IPS-20b (cell line): ENCODE results near the gene GPX4.
A peak's percentile ranks its signal among the peaks of the same experiment; 100 is the strongest.

Experiments
- H3K27ac ChIP-seq: one replicate; pipeline ENCODE4 v1.5.1; 2013; ENCODE audit warnings: low read length
- H3K27me3 ChIP-seq: 2 replicates; pipeline ENCODE4 v1.6.1; 2013; ENCODE audit warnings: mild to moderate bottlenecking, low read length, inconsistent platforms; ENCODE audit not compliant: insufficient read depth
- H3K36me3 ChIP-seq: 2 replicates; pipeline ENCODE4 v1.6.1; 2013; ENCODE audit warnings: low read depth, mild to moderate bottlenecking, inconsistent platforms, low read length, moderate library complexity; ENCODE audit not compliant: insufficient read depth
- H3K4me1 ChIP-seq: 2 replicates; pipeline ENCODE4 v1.6.1; 2013; ENCODE audit warnings: mild to moderate bottlenecking, control low read depth, inconsistent platforms, low read length, moderate library complexity; ENCODE audit not compliant: insufficient read depth
- H3K4me3 ChIP-seq: 2 replicates; pipeline ENCODE4 v1.5.1; 2013; ENCODE audit warnings: mild to moderate bottlenecking, low read length, inconsistent platforms
- H3K9ac ChIP-seq: 2 replicates; pipeline ENCODE4 v1.6.1; 2013; ENCODE audit warnings: low read depth, mild to moderate bottlenecking, inconsistent platforms, low read length, moderate library complexity
- H3K9me3 ChIP-seq: 2 replicates; pipeline ENCODE4 v1.6.1; 2013; ENCODE audit warnings: mild to moderate bottlenecking, low read depth, low read length, inconsistent platforms; ENCODE audit not compliant: insufficient read depth

Gene GPX4

GRCh38 chr19:1070931-1071791, 32.6 kb upstream of the GPX4 start:
- no peaks in the 10 kb centered on the region for H3K4me1 ChIP-seq
- no peak overlapping the region for H3K27ac ChIP-seq
- H3K4me3 ChIP-seq = peak overlapping the region; percentile 62
- no peaks in the 10 kb centered on the region for H3K9me3 ChIP-seq
- H3K9ac ChIP-seq = peak overlapping the region; percentile 17; the same call in 1 of the 2 replicates
- peaks cover 58% of the 10 kb centered on the region for H3K27me3 ChIP-seq
- peaks cover 8% of the 10 kb centered on the region for H3K36me3 ChIP-seq

DNA sequence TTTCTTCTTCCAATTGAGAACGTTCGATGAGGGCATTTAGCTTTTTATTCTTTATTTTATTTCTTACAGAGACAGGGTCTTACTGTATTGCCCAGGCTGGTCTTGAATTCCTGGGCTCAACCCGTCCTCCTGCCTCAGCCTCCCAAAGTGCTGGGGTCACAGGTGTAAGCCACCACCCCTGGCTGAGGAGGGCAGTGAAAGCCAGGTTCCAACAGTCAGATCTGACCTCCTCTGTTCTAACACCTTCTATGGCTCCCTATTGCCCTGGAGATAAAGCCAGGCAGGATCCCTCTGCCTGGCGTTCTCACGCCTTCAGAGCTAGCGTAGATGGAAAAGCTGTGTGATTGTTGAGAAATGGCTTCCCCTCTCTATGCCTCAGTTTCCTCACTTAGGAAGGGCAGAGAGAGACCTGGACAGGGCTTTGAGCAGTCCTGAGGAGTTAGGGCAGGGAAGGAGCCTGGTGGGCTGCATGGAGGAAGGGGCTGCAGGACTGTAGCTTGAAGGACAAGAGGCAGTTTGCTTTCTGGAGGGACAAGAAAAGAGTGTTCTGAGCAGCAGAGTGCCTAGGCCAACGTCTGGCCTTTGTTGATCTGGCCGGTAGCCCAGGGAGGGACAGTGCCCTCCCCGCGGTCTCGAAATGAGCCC, 31.3 kb upstream of the GPX4 start:
- Histone ChIP-seq H3K27me3 (peaks cover 45% of the 10 kb centered on the region), H3K36me3 (peaks cover 8% of the 10 kb centered on the region), H3K9ac (no peak overlapping the region), H3K4me3 (no peak overlapping the region), H3K4me1 (no peaks in the 10 kb centered on the region), H3K27ac (no peak overlapping the region), H3K9me3 (no peaks in the 10 kb centered on the region)

- Histone ChIP-seq H3K27me3 (peaks cover 38% of the 10 kb centered on the region), H3K4me1 (no peaks in the 10 kb centered on the region), H3K9me3 (no peaks in the 10 kb centered on the region), H3K27ac (no peak overlapping the region), H3K9ac (no peak overlapping the region), H3K4me3 (no peak overlapping the region), H3K36me3 (peaks cover 8% of the 10 kb centered on the region)
Observed at GRCh38 chr19:1073063-1073955, 30.5 kb upstream of the GPX4 start.

DNA sequence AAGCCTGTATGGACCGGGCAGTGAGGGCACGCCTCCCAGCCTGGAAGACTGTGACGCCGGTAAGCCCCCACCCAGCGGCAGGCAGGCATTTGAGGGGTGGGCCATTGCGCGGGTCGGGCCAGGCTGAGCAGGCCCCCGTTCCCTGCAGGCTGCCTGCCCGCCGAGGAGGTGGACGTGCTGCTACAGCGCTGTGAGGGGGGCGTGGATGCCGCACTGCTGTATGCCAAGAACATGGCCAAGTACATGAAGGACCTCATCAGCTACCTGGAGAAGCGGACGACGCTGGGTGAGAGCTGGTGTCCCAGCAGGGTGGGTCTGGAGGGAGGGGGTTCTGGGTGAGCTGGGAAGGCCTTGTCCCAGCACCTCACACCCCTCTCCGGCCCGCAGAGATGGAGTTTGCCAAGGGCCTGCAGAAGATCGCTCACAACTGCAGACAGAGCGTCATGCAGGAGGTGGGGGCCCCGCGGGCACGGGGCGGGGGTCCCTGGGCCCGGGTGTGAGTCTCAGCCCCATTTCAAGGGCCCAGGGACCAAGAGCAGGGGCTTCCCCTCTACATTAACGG, 29.8 kb upstream of the GPX4 start:
- no peaks in the 10 kb centered on the region for H3K9me3 ChIP-seq
- H3K4me1 ChIP-seq = no peaks in the 10 kb centered on the region
- H3K36me3 ChIP-seq = peaks cover 8% of the 10 kb centered on the region
- H3K9ac ChIP-seq = no peak overlapping the region
- H3K27me3 ChIP-seq = peaks cover 31% of the 10 kb centered on the region
- no peak overlapping the region for H3K4me3 ChIP-seq
- no peak overlapping the region for H3K27ac ChIP-seq

DNA sequence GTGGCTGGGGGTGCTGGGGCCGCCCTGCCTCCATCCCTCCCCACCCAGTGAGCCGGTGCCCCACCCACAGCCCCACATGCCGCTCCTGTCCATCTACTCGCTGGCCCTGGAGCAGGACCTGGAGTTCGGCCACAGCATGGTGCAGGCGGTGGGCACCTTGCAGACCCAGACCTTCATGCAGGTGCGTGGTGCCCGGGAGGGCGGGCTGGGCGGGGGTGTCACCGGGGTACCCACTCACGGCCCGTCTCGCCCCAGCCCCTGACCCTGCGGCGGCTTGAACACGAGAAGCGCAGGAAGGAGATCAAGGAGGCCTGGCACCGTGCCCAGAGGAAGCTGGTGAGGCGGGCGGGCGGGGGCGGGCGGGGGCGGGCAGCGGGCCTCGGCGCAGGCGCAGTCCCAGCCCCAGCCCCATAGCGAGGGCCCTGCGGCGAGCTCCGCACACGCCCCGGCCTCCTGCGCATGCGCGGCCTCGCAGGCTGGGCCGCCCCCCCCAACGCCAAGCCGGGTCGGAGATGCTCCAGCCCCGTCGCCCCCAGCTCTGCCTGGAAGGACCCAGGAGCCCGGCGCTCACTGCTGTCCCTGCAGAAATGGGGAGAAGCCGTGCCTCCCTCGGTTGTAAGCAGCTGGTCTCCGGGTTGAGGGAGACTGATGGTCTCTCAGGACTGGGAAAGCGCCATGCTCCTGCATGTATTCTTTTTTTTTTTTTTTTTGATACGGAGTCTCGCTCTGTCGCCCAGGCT, 29.1 kb upstream of the GPX4 start:
- Histone ChIP-seq H3K4me1 (no peaks in the 10 kb centered on the region), H3K36me3 (peaks cover 8% of the 10 kb centered on the region), H3K27me3 (peaks cover 24% of the 10 kb centered on the region), H3K4me3 (no peak overlapping the region), H3K27ac (no peak overlapping the region), H3K9me3 (no peaks in the 10 kb centered on the region), H3K9ac (no peak overlapping the region)

DNA sequence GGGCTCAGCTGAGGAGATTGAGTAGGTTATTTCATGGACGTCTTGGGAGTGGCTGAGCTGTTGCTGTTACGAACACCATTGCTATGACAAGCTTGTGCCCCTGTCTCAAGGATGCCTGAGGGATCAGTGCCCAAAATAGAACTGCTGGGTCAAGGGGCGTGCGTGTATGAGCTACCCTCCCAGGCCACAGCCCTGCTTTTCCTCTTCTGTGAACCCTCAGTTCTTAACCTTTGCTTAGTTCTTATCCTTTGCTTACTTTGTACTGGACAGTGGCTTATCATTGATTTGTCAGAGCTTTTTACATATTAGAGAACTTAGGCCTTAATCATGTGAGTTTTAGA, 27.8 kb upstream of the GPX4 start:
- Histone ChIP-seq H3K9me3 (no peaks in the 10 kb centered on the region), H3K36me3 (peaks cover 8% of the 10 kb centered on the region), H3K27me3 (peaks cover 13% of the 10 kb centered on the region; the same call in 1 of the 2 replicates), H3K27ac (no peak overlapping the region), H3K4me3 (no peak overlapping the region), H3K4me1 (no peaks in the 10 kb centered on the region), H3K9ac (no peak overlapping the region)

- H3K4me3 ChIP-seq = no peak overlapping the region
- no peak overlapping the region for H3K27ac ChIP-seq
- peaks cover 8% of the 10 kb centered on the region for H3K36me3 ChIP-seq
- H3K27me3 ChIP-seq = peaks cover 6% of the 10 kb centered on the region; the same call in 1 of the 2 replicates
- no peaks in the 10 kb centered on the region for H3K4me1 ChIP-seq
- no peak overlapping the region for H3K9ac ChIP-seq
- no peaks in the 10 kb centered on the region for H3K9me3 ChIP-seq
Observed at GRCh38 chr19:1076951-1077350, 26.8 kb upstream of the GPX4 start.

- H3K27ac ChIP-seq = no peak overlapping the region
- H3K4me3 ChIP-seq = no peak overlapping the region
- no peaks in the 10 kb centered on the region for H3K9me3 ChIP-seq
- no peaks in the 10 kb centered on the region for H3K27me3 ChIP-seq
- no peak overlapping the region for H3K9ac ChIP-seq
- H3K36me3 ChIP-seq = peaks cover 26% of the 10 kb centered on the region
- no peaks in the 10 kb centered on the region for H3K4me1 ChIP-seq
Observed at GRCh38 chr19:1079566-1080111, 24.2 kb upstream of the GPX4 start.

GRCh38 chr19:1080360-1081161, 23.2 kb upstream of the GPX4 start:
- H3K27ac ChIP-seq = no peak overlapping the region
- no peaks in the 10 kb centered on the region for H3K27me3 ChIP-seq
- H3K9me3 ChIP-seq = no peaks in the 10 kb centered on the region
- no peak overlapping the region for H3K9ac ChIP-seq
- no peaks in the 10 kb centered on the region for H3K4me1 ChIP-seq
- H3K36me3 ChIP-seq = peaks cover 33% of the 10 kb centered on the region
- H3K4me3 ChIP-seq = no peak overlapping the region
